Hematopoietic multipotent progenitor cell treated with erythropoietin and hydrocortisone succinate and interleukin-3 and kit ligand, for 8 days (in vitro differentiated cells): Measurements from ENCODE around the gene SLC22A9.

Source experiments
- DNase-seq: peaks from one replicate; pipeline ENCODE4 v3.0.0-alpha.2; 2015

Gene SLC22A9

DNA sequence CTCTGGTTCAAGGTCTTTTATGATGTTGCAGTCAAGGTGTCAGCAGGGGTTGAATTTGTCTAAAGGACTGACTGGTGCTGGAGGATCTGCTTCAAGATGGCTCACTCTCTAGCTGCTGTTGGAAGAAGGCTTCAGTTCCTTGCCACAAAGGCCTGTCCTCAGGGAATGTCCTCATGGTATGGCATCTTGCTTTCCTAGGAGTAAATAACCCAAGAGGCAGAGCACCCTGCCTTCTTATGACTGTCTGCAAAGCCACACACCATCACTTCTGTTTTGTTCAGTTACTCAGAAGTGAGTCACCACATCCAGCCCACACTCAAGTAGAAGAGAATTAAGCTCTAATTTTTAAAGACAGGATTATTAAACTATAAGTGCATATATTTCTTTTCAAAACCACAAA, 76.1 kb downstream of the SLC22A9 start:
- DNase-seq = no peak

DNA sequence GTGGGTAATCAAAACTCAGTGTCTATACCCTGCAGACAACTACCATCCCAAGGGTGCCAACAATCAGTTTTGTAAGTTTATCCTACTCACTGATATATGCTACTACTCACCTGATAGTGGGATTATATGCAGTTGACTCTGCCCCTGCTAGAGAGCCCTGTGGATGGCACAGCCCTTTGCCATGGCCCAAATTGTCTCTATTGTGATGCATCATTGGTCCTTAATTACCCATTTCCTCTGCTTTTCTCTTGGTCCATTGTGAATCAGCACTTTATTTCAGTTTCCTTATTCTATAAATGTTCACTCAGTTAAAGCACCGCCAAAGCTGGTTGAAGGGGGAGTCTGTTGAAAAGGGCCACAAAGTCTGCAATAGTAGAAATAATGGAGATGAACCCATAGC, 79.1 kb downstream of the SLC22A9 start:
- no peak for DNase-seq

DNA sequence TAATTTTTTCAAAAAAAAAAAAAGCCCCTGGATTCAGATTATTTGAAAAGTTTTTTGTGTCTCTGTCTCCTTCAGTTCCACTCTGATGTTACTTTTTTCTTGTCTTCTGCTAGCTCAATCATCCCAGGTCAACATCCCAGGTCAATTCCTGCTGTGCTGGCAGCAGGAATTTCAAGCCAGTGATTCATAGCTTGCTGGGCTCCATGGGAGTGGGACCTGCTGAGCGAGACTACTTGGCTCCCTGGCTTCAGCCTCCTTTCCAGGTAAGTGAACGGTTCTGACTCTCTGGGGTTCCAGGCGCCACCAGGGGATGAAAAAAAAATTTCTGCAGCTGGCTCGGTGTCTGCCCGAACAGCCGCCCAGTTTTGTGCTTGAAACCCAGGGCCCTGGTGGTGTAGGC, 90.0 kb downstream of the SLC22A9 start:
- DNase-seq = no peak
